ENCODE results near the gene ATAD3C.
"Not testable (repeated sequence)": the region's sequence is repeated elsewhere in the genome, so short reads cannot be mapped to it uniquely, and the experiment has no call there.

Gene ATAD3C

GRCh38 chr1:1511533-1512285 lies 62.2 kb downstream of the ATAD3C start, which contains the start of gene ATAD3A:
ATAD3A (plus strand) TSS chr1:1512162; CDS start chr1:1512269, 107 bp downstream.
- DNase-seq = peak; percentile 97

GRCh38 chr1:1512425-1512824 lies 62.9 kb downstream of the ATAD3C start:
- DNase-seq = peak; percentile 30

- not testable (repeated sequence) for DNase-seq
Measured at GRCh38 chr1:1513675-1514074, 64.2 kb downstream of the ATAD3C start.

GRCh38 chr1:1514376-1514775 lies 64.9 kb downstream of the ATAD3C start:
- DNase-seq = not testable (repeated sequence)

- not testable (repeated sequence) for DNase-seq
Measured at GRCh38 chr1:1516923-1517322, 67.4 kb downstream of the ATAD3C start.

- no peak for DNase-seq
Measured at GRCh38 chr1:1517973-1518620, 68.6 kb downstream of the ATAD3C start.

- DNase-seq = not testable (repeated sequence)
Measured at GRCh38 chr1:1518621-1519007, 69.1 kb downstream of the ATAD3C start.

All from activated gamma-delta T cell (primary cell).